ENCODE results near the gene RPIA.

- TF ChIP-seq CTCF (IDR thresholded peaks at IDR 0.05) (no peak), POLR2A (IDR thresholded peaks at IDR 0.05) (no peak)
These were observed 72.8 kb downstream of the RPIA start for GRCh38 chr2:88764141-88764849.

All from testis (tissue), 2 donors.